HG03045 (cell line): ENCODE measurements around the gene QRFP.
"Not testable (repeated sequence)": the region's sequence is repeated elsewhere in the genome, so short reads cannot be mapped to it uniquely, and the experiment has no call there.

ENCODE experiments used
- ATAC-seq: cut with Tn5 transposase; IDR thresholded peaks from one replicate; pipeline ENCODE4 v1.9.1; 2021; ENCODE audit warnings: mild to moderate bottlenecking, moderate library complexity; ENCODE audit not compliant: unreplicated experiment

QRFP gene

DNA sequence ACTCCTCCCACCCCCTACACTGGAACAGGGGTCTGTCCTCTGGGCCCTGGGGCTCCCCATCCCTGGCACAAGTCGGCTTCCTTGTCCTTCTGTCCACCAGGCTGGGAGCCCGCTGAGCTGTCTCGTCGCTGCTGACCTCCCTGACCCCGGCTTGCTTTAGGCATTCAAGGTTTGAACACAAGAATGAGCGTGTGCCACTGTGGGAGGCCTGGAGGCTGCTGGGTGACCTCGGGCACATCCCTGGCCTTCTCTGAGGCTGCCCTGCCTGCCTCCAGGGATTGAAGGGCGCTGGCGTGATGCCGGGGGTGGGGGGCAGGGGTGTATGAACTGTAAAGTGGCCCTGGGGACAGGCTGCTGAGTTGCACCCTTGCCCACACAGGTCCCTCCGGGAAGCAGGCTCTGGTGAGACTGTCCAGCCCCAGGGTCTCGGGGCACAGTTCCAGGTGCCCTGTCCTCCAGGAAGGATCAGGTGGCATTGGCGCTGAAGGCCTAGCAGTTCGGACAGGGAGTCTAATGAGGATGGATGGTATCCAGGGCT is 24.2 kb upstream of the QRFP start:
- no peak for ATAC-seq

DNA sequence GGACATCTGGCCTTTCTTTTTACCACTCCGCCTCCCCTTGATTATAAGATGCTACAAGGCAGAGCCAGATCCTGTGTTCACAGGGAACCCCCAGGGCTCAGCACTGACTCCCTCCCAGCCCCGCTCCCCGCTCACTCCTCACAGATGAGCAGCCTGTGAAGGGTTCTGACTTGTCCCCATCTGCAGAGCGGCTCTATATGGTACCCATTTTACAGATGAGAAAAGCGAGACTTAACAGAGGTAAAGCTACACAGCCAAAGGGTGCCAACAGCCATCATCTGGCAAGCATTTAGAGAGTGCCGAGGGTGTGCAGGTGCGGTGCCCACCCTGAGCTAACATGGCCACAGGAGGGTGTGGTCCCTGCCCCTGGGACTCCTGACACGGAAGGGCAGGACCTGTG is 23.6 kb upstream of the QRFP start:
- ATAC-seq = no peak

DNA sequence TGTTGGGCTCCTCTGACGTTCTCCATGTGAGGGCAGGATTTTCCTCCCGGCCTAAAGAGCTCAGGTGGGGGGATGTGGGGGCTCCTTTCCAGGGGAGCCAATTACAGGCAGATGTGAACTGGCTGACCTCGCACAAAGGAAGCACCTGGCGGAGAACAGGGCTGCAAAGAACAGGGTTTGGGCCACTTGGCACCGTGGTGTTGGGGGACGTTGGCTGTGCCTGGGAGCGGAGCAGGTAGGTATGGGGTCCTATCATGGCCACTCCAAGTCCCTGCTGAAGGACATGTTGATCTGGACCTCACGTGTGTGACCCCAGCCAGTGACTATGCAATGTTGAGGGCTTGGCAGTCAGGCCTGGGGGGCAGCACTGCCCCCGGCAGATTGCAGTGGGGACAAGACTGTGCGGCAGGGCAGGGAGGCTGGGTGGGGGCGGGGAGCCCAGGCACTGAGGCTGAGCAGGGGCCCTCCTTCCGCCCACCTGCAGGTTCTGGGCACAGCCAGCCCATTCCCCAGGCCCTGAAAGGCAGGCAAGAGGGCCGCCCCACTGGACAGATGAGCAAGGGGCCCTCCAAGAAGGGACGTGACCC is 23.0 kb upstream of the QRFP start:
- no peak for ATAC-seq

DNA sequence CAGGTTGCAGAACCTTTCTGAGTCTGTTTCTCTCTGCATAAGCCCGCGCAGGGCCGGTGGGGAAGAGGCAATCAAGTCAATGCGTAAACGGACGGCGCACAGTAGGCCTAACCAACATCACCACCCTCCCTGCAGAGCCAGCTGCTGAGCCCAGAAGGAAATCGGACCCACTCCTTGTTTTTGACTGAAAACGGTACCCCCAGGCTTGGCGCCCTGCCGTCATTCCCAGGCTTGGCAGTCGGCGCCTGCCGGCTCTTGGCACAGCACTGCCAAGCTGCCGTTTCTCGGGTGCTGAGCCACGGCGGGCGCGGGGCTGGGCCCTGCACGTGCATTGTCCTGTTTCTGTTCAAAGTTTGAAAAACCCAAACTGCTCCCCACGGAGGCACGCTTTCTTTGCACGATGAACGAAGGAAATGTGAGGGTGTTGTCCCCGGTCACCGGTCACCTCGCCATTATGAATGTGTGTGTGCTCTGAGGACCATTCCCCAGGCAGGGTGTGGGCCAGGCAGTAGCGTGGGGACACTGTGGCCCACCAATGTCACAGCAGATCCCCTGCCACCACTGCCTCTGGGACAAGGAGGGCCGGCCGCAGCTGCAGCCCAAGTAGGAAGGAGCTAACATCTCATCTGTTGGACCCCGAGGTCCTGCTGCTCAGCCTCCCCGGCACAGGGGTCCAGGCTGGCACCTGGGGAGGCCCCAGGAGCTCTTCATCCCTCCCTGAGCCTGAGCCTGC is 22.4 kb upstream of the QRFP start:
- no peak for ATAC-seq

DNA sequence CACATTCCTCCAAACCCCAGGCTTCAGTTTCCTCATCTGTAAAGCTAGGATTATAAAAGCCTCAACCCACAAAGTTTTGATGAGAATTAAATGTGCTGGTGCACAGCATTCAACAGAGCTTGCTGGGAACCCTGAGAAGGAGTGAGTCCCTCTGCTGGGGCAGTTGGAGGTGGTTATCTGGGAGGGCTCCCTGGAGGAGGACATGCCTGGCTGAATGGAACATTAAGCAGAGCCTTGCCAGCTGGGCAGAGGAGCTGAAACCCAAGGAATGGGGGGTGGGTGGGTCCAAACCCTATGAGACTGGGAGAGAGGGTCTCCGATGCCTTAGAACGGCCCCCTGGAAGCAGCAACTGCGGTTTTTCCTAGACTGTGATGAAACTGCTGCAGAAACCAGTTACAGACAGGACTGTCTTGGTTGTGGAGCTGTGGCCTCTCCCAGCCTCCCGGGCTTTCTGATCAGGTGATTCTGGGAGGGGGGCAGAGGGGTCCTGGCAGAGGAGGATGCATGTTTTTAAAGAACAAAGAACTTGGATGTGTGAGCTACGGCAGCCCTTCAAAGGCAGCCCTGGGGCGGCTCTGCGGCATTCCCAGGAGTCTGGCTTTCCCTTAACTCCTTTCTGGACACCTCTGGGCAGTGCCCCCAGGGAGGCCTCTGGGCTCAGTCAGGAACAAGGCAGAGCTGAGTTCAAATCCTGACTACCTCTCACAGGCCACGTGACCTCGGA is 21.7 kb upstream of the QRFP start:
- ATAC-seq = no peak

DNA sequence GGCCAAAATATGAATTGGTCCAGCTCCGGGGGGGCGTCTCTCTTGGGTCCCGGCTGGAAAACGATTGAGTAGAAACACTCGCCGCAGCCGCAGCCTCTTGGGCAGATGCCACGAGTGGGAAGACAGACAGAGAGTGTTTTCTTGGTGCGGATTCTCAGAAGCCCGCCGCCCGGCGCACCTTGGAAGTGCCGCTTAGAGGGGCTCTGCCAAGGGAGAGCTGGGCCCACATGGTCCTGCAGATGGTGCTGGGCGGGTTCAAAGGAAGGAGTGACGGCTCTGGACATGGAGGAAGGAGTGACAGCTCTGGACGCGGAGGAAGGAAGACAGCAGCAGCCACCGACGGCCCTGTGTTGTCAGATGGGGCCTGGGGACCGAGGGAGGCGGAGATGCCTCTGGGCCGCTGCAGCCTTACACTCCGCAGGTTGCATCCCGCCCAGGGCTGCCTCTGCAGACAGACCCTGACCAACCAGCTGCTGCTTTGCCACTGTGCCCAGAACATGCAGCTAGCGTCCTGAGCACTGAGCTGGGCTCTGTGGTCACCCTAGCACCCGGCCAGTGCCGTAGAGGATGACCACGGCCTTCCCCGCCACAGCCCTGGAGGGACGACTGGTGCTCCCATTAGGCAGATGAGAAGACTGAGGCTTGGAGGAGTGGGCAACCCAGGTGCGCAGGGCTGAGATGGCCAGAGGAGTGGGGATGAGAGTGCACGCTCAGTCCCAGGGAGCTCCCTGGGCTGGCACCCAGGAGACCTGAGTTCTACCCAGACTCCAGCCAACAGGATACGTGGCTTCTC is 20.8 kb upstream of the QRFP start:
- ATAC-seq = no peak

DNA sequence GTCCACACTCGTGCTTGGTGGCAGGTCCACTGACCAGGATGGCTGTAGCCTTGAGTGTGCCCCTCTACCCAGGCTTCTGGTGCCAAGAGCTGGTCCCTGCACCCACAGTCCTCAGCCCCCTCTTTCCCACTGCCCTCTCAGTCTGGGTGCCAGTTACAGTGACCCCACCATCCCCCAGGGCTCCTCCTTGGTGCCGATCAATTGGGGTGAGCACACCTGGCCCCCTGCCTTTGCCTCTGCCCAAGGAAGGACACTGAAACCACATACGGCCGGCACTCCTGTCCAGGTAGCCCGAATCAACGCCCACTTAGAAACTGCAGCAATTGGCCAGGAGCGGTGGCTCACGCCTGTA is 18.5 kb upstream of the QRFP start:
- no peak for ATAC-seq

DNA sequence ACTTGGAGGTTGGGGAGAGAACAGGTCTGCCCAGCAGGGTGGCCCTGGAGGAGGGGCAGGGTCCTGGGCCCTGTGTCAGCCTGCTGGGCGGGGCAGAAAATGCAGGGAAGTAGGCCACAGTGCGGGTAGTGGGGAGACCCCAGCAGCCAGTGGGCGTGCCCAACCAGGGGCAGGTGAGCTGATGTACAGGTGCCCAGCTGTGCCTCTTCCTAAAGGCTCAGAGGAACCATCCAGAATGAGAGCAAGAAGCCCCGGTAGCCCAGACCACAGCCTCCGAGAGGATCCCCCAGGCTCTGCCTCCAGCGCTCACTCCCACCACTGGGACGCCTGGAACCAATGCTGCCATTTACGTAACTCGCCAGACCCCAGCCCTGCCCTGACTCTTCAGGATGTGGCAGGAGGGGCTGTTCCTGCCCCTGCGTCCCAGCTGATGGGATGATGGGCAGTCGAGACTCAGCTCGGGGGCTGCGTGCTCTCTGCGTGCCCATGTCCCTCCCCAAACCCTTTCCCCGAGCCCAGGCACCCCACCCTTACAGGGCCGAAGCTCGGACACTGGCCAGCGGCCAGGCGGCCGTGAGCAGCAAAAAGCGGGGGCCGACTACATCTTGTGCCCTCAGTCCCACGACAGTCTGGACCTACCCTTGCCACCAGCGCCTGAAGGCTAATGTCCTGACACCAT is 17.9 kb upstream of the QRFP start:
- no peak for ATAC-seq

DNA sequence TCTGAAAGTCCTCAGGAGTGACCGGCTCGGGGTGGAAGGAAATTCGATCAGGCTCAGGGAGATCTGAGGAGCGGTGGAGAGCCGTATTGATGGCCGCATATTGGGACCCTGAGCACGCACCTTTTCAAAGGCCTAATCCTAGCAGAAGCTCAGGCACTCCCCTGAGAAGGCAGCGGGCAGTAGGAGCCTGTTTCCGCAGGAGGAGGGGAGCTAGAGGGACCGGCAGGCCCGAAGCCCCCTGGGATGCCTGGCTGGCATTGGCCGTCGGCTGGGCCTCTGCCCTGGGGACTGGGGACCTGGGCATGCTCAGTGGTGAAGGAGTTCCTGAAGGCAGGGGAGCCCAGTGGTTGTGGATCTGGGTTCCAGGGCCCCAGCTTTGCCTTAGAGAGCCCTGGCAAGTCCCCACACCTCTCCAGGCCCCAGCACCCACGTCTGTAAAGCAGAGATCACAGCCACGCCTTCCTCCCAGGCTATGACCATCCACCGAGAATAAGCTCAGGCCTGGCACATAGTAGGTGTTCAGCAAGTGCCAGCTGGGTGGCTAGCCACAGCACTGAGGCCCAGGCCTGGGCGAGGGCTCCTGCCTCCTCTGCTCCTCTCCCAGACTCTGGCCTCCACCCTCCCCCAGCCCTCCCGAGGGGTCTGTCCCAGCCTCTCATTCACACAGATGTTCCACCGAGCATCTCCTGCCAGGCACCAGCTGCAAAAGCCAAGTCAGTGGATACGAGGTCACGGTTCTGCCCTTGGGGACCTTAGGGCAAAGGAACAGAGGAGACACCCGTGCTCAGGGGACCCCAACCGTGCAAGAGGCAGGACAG is 17.2 kb upstream of the QRFP start:
- ATAC-seq = no peak

DNA sequence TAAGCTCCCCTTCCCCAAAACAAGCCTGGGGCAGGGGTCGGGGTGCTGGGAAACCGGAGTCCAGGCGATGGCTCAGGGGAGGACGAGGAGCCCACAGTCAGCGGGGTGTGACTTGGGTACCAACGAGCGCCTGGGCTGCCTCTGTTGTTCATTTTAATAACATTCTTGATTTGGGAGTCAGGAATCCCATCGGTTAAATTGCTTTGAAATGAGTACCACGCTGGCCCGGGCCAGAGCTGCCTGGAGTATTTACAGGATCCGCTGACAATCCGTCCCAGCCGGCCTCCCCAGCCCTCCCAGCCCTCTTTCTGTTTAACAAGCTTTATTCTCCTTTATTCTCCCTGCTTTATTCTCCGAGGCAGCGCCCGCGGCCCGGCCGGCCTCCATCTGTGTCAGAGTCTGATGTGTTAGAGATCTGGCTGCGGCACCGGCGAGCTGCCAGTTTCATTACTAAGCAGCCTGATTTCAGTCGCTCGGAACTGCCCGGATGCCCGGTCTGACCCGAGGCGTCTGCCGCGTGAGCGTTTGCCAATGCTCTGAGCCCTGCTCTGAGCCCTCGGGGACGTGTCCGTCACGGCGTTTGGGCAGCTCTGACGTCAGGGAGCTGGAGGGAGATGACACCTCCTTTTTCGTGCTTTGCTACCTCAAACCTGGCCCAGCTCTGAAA is 16.5 kb upstream of the QRFP start:
- ATAC-seq = no peak

DNA sequence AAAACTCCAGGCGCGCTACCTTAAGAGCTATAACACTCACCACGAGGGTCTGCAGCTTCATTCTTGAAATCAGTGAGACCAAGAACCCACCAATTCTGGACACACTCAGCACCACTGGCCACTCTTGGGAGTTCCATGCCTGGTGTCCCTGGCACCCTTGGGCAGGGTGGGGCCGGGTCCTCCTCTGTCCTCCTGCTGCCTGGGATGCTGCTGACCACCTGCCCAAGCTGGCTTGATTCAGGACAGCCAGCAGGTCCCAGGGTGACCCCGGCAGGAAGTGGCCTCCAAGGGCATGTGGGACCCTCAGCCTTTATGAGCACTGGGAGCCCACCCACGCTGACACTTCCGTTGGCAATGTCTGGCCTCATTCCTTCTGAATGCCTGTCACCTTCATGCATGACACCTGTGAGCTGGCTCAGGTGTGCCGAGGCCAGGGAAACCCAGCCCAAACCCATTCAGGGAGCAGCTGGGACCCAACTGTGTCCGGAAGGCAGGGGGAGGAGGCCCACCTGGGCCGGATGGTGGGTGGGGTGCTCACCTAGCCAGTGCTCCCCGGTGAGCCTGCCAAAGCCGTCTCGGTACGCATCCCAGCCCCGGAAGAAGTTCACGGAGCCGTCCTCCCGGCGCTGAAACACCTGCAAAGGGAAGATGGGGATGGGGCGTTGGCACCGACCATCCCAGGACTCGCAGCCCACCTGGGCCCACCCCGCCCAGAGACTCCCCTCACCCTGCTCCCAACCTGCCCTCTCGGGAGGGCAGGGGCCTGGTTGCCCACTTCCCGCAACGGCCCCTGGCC is 14.8 kb upstream of the QRFP start:
- no peak for ATAC-seq

DNA sequence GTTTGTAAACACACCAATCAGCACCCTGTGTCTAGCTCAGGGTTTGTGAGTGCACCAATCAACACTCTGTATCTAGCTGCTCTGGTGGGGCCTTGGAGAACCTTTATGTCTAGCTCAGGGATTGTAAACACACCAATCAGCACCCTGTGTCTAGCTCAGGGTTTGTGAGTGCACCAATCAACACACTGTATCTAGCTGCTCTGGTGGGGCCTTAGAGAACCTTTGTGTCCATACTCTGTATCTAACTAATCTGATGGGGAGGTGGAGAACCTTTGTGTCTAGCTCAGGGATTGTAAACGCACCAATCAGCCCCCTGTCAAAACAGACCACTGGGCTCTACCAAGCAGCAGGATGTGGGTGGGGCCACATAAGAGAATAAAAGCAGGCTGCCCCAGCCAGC is 14.1 kb upstream of the QRFP start:
- ATAC-seq = not testable (repeated sequence)

DNA sequence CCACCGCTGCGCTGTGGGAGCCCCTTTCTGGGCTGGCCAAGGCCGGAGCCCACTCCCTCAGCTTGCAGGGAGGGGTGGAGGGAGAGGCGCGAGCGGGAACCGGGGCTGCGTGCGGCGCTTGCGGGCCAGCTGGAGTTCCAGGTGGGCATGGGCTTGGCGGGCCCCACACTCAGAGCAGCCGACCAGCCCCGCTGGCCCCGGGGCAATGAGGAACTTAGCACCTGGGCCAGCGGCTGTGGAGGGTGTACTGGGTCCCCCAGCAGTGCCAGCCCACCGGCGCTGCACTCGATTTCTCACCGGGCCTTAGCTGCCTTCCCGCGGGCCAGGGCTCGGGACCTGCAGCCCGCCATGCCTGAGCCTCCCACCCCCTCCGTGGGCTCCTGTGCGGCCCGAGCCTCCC is 13.4 kb upstream of the QRFP start:
- ATAC-seq = not testable (repeated sequence)

DNA sequence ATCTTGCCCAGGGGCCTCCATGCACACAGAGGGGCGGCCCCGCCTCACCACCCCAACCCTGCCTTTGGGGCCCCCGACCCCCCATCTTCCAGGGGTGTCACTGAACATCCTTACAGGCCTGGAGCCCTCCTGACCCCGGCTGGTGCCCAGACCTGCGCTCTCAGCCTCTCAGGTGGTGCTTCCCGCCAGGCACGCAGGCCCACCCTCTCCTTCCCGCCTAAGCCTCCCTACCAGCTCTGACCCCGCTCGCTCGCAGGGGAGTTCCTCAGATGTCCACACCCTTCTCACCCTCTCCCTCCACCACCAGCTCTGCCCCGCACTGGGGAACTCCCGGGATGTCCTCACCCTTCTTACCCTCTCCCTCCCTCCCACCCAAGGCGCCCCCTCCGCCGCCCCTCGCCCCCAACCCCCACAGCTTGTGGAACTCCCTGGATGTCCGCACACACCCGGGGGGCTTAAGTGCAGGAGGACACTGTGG is 12.3 kb upstream of the QRFP start:
- no peak for ATAC-seq

DNA sequence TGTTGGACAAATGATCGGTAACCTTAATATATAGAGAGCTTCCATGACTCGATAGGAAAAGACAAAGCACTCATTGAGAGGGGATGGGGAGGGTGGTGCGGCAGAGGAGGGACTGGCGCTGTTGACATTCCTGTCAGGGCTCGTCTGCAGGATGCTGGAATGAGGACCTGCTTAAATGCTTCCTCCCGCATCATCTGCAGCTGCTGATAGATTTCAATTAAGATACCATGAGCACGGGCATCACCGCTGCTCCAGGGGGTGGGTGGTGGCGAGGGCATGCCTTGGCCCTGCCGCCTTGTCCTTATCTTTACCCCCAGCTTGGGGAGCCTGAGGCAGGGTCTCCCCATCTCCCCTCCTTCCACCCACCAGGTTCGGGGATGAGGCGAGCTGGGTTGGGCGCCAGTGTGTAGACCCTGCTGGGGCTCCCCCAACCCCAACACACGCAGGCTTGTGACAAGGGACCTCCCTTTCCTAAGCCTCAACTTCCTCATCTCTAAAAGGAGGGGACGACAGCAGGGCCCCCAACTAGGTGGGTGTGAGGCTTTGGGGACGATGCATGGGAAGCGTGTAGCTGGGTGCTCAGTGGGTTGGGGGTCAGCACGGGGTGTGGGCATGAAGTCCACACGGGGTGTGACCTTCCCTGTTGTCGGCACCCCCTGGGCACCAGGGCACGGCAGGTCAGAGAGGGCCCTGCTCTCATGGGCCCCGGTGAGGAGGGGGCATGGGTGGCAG is 11.7 kb upstream of the QRFP start:
- ATAC-seq = no peak

DNA sequence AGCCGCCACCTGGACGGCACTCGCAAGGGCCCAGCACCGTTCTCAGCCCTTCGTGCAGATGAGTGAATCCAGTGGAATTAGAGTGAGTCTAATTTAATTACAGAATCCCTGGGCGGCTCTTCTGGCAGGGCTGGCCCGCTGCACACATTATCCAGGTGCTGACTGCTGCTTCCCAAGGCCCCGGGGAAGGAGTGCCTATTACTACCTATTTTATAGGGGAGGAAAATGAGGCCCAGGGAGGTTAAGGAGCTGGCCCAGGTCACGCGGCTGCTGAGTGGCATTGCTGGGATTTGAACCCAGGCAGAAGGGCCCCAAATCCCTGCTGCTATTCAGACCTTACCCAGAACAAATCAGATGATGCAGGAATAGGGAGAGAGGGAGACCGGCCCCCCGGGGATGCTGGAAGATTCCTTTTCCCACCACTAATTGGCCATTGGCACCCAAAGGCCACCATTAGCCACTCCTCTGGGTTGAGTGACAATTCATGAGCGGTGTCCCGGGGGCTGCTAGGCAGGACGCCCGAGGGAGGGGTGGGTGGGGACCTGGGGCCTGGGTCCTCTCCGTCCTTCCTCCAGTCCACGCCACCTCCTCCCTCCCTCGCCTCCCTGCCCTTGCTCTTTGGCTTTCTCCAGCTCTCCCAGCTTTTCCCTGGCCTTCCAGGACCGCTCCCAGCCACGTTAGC is 10.3 kb upstream of the QRFP start:
- ATAC-seq = no peak
